Measurements from ENCODE around the gene CLIP1.

CLIP1 gene

DNA sequence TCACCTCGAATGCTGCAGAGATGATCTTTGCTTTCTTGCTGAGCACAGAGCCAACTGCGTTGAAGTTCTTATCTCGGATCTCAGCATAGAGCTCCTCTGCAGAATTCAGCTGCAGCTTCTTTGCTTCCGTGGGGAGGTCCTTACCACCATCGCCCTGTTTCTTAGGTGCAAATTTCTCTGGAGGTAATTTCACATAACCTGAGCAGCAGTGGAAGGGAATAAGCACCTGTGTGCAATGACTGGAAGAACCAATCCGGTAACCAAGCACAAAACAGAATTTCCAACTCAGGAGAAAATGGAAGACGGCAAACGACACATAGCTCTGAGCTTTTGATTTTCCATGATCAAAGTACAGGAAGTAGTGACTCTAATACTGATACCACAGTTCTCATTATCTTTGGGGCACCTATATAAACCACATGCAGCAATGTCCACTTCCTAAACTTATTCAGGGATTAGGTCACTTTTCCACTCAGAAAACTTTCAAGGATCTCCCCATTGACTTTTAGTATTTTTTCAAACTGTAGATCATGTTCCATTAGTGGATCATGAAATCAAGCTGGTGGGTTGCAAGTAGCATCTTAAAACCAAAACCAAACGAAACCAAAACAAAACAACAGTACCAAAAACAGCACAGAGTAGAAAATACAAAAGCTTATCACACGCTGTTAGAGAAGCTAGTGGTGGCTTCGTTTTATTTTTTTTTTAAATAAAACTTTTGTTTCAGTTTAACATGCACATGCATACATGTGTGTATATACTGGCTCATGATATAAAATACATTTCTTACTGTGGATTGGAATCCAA lies 177.7 kb downstream of the CLIP1 start:
- no peak for DNase-seq

DNA sequence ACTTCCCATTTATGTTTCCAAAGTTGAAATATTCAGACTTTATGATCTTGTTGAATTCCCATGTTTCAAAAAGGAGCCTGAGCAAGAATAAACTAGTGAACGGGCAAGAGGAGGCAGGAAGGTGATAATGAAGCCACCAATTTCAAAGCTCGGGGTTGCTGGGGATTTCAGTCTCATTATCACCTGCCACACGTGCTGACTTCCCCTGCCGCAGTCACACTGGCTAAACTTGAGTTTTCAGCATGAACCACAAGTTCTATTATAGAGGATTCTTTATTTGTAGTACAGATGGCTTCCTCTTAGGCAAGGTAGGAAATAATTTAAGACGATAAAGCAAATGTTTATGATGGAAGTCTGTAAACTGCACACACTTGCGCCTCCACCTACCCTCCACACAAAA lies 178.5 kb downstream of the CLIP1 start:
- DNase-seq: no peak

DNA sequence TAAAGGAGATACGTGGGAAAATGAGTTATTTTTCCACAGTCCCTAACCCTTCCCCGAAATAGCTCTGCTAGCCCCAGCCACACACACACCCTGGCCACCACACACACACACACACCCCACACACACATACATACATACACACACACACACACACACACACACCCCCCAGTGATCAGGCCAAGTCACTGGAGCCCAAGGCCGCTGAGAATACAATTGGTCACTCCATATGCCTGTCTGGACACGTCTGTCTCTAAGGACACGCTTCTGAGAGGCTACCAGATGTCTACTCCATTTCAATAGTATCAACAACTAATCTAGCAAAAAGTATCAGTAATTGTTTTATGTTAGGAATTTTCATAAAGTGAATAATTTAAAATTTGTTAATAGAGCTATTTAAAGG lies 183.6 kb downstream of the CLIP1 start:
- no peak for DNase-seq

DNA sequence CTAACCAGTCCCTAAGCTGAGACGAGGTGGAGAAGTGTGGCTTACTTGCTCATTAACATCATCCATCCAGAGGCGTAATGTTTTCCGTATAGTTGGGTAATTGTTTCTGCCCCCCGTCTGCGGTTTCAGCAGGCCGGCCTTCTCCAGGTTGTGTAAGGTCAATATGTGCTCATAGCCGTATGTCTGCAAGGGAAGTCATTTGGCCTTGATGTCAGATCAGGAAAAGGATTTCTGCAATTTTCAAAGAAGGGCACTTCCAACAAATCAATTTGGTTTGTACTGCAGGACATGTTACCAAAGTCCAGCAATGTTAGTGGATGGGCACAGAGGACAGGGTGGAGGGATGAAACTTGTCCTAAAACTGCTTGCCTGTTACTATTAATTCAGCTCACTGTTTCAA lies 186.7 kb downstream of the CLIP1 start:
- no peak for DNase-seq

DNA sequence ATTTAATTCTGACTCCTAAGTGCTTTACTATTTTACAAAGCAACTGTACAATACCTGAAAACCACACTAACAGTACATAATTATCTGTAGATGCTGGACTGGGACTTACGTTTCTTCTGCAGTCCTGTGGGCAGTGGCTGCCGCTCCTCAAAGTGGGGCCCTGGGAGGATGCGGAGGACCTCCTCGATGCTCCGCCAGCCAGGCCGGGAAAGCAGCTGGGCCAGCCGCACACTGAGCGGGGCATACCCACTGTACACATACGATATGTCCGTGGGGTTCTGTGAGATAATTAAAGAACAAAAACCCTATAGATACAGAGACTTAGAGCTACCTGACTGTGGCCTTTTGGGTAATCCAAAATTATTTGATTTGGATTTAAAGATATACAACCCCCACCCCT lies 189.8 kb downstream of the CLIP1 start:
- DNase-seq: no peak

DNA sequence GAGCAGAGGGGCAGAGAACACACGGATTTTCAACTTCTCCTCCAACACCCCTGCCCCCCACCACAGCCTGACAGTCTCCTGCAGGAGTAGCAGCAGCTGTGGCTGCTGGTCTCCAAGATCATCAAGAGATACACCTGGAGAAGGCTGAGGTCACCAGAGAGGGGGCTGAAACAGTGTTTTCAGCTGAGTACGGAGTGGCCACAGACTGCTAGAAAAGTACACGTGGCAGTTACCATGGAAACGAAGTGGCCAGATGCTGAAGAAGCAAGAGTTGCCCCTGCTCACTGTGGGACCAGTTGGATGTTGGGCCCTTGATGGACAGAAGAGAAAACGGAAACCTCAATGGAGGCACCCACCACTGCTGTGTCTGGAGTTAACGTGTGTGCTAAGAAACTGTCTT lies 191.7 kb downstream of the CLIP1 start:
- DNase-seq: no peak

DNA sequence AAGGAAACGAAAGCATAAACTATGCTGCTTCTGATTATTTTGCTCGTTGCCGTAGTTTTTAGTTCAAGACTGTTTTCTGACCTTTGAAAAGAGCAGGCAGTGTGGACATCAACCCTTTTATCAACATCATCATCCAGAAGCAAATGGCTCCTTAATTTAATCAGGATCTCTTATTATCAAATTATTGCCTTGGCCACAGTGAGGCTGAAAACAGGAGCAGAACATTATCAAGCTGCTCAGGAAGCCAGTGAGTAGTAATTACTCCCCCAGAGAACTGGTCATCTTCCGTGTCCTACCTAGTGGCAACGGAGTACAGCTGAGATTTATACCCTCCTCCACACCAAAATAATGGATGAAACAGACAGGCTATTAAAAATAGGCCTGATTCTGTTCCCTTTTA lies 194.4 kb downstream of the CLIP1 start:
- no peak for DNase-seq

DNA sequence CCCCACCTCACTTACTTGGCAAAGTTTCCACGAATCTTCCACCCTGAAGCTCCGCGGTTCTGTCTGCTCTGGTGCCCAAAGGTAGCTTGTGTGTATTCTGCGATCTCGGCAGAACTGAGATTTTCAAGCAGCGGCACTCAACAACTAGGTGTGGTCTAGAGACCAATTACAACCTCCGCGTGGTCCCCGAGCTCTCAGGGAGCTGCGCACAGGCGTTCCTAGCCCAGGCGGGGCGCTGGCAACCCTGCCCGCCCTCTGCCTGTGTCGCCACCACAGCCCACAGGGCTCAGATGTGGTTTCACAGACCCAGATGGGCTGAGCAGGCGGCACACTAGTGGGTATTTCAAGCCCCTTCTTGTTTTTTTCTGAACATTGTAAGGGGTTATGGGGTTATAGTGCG lies 195.1 kb downstream of the CLIP1 start:
- DNase-seq: no peak

DNA sequence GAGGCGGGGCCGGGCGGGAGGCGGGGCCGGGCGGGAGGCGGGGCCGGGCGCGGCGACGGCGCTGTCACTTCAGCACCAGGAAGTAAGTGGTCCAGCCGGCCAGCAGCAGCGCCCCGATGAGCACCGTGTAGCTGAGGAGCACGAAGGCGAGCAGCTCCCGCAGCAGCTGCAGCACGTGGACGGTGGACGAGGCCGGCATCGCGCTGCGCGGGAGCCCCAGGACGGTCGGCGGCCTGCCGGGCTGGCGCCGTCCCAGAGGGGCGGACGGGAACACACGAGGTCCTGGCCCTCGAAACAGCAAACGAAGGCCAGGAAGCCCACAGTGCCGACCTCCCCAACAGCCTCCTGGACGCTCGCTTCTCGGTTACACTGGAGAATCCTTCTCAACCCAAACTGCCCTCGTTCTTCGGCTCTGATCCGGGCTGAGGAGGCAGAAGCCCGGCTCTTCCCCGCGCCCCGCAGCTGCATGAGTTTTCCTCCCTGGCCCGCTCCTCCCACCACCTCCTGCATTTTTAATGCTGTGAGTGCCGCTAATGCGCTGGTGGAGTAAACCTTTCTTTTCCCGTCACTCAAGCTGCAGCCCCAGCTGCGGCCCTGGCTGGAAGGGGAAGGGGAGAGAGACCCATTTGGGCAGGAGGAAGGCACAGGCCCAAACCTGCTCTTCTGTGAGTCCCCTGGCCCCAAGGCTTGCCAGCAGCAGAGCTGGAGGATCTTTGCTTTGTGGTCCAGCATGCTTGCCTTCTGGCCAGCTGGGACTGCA lies 195.9 kb downstream of the CLIP1 start:
- DNase-seq: no peak

DNA sequence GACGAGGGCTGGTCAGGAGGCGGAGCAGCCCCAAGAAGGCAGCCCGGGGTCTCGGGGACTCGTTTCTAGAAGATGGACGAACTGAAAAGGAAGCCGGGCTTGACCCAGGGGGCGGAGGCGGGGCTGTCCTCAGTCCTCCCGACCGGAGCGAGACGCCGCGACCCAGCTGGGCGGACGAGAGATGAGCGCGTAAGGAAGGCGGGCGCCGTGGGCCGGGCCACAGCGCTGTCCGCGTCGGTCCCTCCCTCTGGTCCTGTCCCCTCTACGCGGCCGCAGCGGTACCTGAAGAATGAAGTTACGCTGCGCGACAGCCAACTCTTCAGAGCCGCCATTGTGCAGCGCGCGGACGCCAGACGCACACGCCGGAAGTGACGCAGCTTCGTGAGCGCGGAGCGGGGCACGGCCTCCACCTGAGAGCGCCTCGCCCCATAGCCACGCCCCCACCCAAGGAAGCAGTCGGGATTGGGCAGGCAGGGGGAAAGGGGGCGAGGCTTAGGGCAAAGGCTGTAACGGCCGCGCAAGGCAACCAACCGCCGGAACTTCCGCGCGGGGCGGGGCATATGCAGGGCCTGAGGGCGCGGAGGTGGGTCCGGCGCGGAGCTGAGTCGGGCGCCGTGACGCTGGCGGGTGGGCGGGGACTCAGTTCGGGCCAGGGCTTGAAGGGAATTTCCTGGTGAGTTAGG lies 196.6 kb downstream of the CLIP1 start, which contains the start of gene DIABLO:
Gene DIABLO, minus strand, starts transcription at position 370 of the 683 bp plus-strand sequence. Its CDS starts 38 bp downstream, at position 332.
- DNase-seq: peak; percentile 99 to 100 (median 99)

Measured in activated naive CD4-positive, alpha-beta T cell (primary cell).